Fibroblast of upper back skin (primary cell): Measurements from ENCODE around the gene INSM2.

ENCODE experiments used
- DNase-seq: peaks from one replicate; pipeline ENCODE4 v3.0.0-alpha.2; 2013

Gene INSM2

DNA sequence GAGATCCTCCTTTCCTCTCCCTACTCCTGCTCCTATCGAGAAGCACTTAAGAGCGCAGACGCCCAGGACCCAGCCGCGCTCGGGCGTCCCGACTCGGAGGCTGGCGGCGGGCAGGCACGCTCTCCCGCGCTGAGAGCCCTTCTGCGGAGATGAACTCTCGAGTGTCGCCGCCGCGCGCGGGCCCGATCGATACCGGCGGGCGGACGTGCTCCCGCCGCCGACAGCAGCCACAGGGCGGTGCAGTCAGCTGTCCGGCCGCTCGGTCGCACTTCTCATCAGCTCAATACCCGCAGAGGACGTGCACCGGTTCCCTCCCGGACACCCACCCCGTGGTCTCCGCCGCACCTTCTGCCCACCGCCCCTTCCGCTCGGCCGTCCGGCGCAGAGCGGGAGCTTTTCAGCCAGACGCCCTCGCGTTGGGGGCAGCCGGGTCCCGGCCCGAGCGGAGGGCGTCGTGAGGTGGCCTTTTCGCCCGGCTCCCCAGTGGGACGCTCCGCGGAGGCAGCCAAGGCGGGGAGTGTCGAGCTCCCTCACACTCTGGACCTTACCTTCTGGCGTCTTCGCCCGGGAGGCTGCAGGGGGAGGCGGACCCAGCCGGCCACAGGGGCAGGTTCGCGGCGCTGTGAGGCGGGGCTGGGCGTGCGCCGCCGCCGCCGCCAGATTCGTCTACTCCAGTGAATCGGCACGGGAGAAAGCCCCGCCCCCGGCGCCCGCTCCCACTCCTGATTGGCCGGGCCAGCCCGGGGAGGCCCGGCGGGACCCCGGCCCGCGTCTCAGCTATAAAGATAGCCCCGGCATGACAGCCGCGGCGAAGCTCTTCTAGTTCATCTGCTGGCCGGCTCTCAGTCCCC, at the start of gene INSM2:
INSM2 (plus strand) TSS at position 808 of the 851 bp plus-strand sequence. CDS start 89 bp downstream, outside the sequence.
- peak; percentile 35 for DNase-seq

DNA sequence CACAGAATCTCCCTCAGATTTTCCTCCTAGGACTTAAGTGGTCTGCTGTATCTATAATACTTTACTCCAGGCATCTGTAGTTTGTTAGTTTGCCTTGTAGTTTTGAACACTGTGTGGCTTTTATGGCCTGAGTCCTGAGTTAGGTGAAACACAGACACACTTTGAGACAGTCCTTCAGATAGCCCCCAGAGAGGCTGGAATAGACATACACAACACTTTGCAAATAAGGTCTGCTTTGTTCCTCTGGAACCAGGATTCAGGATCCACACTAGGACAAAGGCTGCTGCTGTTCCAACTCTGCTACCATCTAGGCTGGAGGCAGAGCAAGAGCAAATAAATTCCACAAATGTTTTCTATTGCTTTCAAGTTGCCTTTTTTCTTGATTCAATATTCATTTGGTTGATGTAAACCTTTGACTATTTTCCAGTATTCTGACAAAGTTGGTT, 41.4 kb upstream of the INSM2 start:
- DNase-seq = no peak

- DNase-seq = no peak
Observed at GRCh38 chr14:35495278-35495677, 38.7 kb upstream of the INSM2 start.

- no peak for DNase-seq
Observed at GRCh38 chr14:35499180-35499579, 34.8 kb upstream of the INSM2 start.

- DNase-seq = no peak
Observed at GRCh38 chr14:35503646-35504045, 30.3 kb upstream of the INSM2 start.

GRCh38 chr14:35504260-35504659, 29.7 kb upstream of the INSM2 start:
- no peak for DNase-seq

GRCh38 chr14:35506461-35506860, 27.5 kb upstream of the INSM2 start:
- no peak for DNase-seq

DNA sequence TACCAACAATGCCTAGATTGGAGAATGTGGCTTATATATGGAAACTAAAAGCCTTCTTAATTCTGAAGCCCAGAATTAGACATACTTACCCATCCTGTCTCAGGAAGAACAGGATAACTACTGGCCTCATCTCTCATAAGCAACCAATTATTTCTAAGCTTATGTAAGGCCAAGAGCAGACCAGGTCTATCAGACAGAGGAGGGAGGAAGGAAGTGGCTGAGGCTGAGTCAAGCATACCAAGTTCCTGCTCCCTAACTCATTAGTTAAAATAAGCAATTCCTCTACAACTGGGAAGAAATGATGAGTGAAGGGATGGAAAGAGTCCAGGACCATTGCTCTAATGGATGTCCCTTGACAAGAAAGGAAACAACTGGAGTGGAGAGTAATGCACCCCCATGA, 27.0 kb upstream of the INSM2 start:
- peak; percentile 52 for DNase-seq

- DNase-seq = no peak
Observed at GRCh38 chr14:35509846-35510245, 24.1 kb upstream of the INSM2 start.

DNA sequence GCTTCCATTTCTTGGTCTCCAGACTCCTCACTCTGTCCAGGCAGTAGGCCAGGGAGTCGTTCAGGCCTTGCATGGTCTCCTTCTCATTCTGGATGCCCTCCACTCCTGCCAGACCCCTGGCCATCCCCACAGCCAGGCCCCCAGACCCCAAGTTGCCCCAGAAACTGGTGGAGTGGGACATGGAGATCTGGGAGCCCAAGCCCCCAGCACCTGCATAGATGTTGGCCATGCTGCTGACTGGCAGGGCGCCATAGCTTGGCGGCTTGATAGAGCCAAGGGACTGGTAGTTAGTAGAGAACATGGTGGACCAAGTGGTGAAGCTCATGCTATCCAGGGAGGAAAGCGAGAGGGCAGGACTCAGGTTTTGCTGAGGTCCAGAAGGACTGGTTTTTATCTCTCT, 21.2 kb upstream of the INSM2 start:
- DNase-seq = no peak

DNA sequence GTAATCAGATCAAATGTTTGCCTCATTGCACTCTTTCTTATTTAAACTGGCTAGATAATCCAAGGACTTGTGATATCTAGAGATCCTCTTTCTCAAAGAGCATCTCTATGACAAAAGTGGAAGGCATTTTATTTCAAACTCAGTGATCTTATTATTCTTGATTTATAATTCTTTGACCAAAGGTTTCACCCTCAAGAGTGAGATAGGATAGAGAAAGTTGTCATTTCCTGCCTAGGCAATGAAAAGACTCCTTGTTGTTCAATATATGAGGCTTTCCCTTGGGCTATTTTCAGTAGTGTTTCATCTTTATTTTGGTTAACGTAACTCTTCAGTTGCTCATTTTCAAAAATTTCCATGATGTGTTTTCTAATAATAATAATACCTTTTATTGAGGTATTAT, 18.0 kb upstream of the INSM2 start:
- DNase-seq = no peak

- no peak for DNase-seq
Observed at GRCh38 chr14:35519986-35520385, 14.0 kb upstream of the INSM2 start.

GRCh38 chr14:35525695-35526094, 8.3 kb upstream of the INSM2 start:
- DNase-seq = no peak

DNA sequence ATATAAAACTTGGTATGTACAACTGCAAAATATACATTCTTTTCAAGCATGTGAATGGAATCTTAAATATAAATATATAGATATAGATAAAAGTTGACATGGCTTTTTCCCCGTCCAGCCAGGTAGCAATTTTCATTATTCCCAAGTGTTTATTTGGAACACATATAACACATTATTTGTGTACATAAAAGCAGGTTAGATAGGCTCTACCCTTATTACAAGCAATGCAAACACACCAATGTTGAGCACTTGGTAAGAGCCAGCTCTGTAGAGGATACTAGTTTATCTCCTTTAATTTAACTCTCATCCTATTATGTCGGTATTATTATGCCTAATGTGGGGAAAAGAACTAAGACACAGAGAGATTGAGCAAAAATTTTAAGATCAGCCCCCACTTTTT, 7.0 kb upstream of the INSM2 start:
- no peak for DNase-seq

- no peak for DNase-seq
Observed at GRCh38 chr14:35531960-35532747, 1.8 kb upstream of the INSM2 start.

DNA sequence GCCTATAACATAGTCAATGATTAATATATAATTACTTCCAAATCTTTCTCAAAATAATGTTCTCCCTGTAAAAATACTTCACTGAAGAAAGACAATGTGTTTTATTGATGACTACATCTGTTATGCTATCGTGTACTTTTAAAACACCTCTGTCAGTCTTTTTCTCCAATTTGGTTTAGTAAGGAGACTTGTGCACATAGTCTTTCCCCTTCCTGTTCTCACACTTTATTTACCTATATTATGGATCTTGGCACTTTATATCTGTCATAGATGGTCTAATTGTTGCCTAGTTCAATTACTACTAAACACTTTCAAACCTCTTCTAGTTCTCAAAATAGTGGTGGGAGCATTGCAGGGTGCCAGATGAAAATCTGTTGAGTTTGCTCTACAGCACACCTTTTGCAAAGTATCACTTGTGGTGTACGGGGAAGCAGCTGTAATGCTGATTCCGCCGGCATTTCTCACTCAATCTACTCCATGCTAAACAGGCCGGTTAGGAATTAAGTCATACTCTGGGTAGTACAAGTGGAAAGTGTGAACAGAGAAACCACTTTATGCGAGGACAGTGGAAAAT, 1.1 kb upstream of the INSM2 start:
- no peak for DNase-seq

DNA sequence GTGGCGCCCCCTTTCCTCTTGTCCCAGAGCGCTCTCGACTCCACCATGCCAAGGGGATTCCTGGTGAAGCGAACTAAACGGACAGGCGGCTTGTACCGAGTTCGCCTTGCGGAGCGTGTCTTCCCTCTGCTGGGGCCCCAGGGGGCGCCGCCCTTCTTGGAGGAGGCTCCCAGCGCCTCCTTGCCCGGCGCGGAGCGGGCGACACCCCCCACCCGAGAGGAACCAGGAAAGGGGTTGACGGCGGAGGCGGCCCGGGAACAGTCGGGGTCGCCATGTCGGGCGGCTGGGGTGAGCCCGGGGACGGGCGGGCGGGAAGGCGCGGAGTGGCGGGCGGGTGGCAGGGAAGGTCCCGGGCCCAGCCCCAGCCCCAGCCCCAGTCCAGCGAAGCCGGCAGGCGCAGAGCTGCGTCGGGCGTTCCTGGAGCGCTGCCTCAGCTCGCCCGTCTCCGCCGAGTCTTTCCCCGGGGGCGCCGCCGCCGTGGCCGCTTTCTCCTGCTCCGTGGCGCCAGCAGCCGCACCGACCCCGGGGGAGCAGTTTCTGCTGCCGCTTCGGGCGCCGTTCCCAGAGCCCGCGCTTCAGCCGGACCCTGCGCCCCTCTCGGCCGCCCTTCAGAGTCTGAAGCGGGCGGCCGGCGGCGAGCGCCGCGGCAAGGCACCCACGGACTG, 376 bp downstream of the INSM2 start:
- DNase-seq = no peak

DNA sequence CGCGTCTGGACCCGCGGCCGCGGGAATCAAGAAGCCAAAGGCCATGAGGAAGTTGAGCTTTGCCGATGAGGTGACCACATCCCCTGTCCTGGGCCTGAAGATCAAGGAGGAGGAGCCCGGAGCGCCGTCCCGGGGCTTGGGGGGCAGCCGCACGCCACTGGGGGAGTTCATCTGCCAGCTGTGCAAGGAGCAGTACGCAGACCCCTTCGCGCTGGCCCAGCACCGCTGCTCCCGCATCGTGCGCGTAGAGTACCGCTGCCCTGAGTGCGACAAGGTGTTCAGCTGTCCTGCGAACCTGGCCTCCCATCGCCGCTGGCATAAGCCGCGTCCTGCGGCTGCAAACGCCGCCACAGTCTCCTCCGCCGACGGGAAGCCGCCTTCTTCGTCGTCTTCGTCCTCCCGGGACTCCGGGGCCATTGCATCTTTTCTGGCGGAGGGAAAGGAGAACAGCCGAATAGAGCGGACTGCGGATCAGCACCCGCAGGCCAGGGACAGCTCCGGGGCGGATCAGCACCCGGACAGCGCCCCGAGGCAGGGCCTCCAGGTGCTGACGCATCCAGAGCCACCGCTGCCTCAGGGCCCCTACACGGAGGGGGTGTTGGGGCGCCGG, 1.0 kb downstream of the INSM2 start:
- DNase-seq = peak; percentile 58

- DNase-seq = no peak
Observed at GRCh38 chr14:35535483-35536112, 1.6 kb downstream of the INSM2 start.

GRCh38 chr14:35539969-35540368, 6.0 kb downstream of the INSM2 start:
- no peak for DNase-seq

- DNase-seq = no peak
Observed at GRCh38 chr14:35543006-35543405, 9.0 kb downstream of the INSM2 start.

- DNase-seq = no peak
Observed at GRCh38 chr14:35549551-35549950, 15.6 kb downstream of the INSM2 start.
